Cardiac muscle cell (in vitro differentiated cells and primary cell): Measurements from ENCODE around the gene LRSAM1. TPM values are rescaled to one million over a fixed set of nuclear protein-coding genes. Genes with fewer than 3 reads are reported as not detected.

Source experiments
- DNase-seq, 2 donors: peaks; one replicate each; pipeline versions ENCODE4 v3.0.0 to v3.0.0-alpha.2; 2010 to 2017; ENCODE audit warnings: low read depth in 1 of 2, low spot score in 1 of 2
- H3K27ac ChIP-seq: fragments of 200-600 bp; sonication (generic); 2 replicates; pipeline ENCODE4 v1.5.1; 2016
- H3K27me3 ChIP-seq: fragments of 200-600 bp; sonication (generic); 2 replicates; pipeline ENCODE4 v1.6.0; 2016; ENCODE audit warnings: control low read depth
- H3K36me3 ChIP-seq: fragments of 200-600 bp; sonication (generic); 2 replicates; pipeline ENCODE4 v1.5.1; 2016; ENCODE audit warnings: control low read depth
- H3K4me1 ChIP-seq: fragments of 200-600 bp; sonication (generic); 2 replicates; pipeline ENCODE4 v1.8.1; 2017; ENCODE audit warnings: low read depth, mild to moderate bottlenecking, mixed run types
- H3K4me3 ChIP-seq: fragments of 200-600 bp; sonication (generic); 2 replicates; pipeline ENCODE4 v1.5.1; 2016; ENCODE audit warnings: mild to moderate bottlenecking
- H3K9me3 ChIP-seq: fragments of 200-600 bp; sonication (generic); 2 replicates; pipeline ENCODE4 v1.5.1; 2017; ENCODE audit warnings: low read depth, mild to moderate bottlenecking, control low read depth
- CTCF ChIP-seq: IDR thresholded peaks from 2 replicates; pipeline ENCODE4 v1.5.1; 2012; ENCODE audit warnings: low read depth, mild to moderate bottlenecking, low read length
- polyA plus RNA-seq: library from polyadenylated mRNA; unstranded; fragments of >200 nt; fragmentation: Nextera tagmentation; extraction: Ambion mirVana; gene quantifications from 2 replicates; pipeline ENCODE4 v1.2.1, GENCODE V29; 2016
- total RNA-seq: library from RNA; depleted of rRNA; stranded (reverse); fragments of >200 nt; gene quantifications from 2 replicates; pipeline ENCODE4 v1.2.3, GENCODE V29; 2016

Gene LRSAM1
- total and polyA plus RNA-seq, 2 experiments from 2014 or later: 39.4 to 39.7 TPM

GRCh38 chr9:127406799-127407491 is 44.4 kb upstream of the LRSAM1 start:
- Histone ChIP-seq H3K9me3 (no peaks in the 10 kb centered on the region), H3K4me3 (no peak overlapping the region), H3K36me3 (peaks cover 5% of the 10 kb centered on the region), H3K4me1 (peaks cover 14% of the 10 kb centered on the region), H3K27me3 (no peaks in the 10 kb centered on the region), H3K27ac (peak overlapping the region; percentile 74)
- peak in 1 of 2 donors; percentile 78 for DNase-seq
- TF ChIP-seq CTCF: no peak

GRCh38 chr9:127407492-127407843 is 43.8 kb upstream of the LRSAM1 start:
- Histone ChIP-seq H3K9me3 (no peaks in the 10 kb centered on the region), H3K27me3 (no peaks in the 10 kb centered on the region), H3K27ac (peak overlapping the region; percentile 74), H3K4me3 (no peak overlapping the region), H3K36me3 (peaks cover 5% of the 10 kb centered on the region), H3K4me1 (peaks cover 14% of the 10 kb centered on the region)
- peak in 1 of 2 donors; percentile 21 for DNase-seq
- no peak for TF ChIP-seq CTCF

- Histone ChIP-seq H3K27me3 (no peaks in the 10 kb centered on the region), H3K36me3 (no peaks in the 10 kb centered on the region), H3K4me3 (no peak overlapping the region), H3K4me1 (peaks cover 18% of the 10 kb centered on the region), H3K27ac (no peak overlapping the region), H3K9me3 (no peaks in the 10 kb centered on the region)
- DNase-seq: no peak
- no peak for TF ChIP-seq CTCF
Measured at GRCh38 chr9:127411122-127411521, 40.2 kb upstream of the LRSAM1 start.

DNA sequence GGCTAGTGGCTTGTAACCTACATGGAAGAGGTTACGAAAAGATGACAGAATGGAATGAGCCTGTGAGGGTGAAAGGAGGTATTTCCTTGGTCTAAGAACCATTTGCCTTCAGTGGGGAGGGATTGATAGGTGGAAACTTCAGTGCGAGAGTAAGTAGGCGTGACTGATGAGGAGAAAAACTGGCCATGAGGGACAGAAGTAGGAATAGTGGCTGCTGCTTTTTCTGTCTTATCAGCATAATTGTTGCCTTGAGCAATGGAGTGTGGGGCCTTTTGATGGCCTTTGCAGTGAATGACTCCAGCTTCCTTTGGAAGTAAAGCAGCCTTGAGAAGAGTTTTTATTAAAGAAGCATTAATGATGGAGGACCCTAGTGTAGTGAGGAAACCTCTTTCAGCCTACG is 36.2 kb upstream of the LRSAM1 start:
- Histone ChIP-seq H3K4me3 (no peak overlapping the region), H3K27me3 (no peaks in the 10 kb centered on the region), H3K9me3 (no peaks in the 10 kb centered on the region), H3K27ac (peak overlapping the region; percentile 12), H3K4me1 (peaks cover 15% of the 10 kb centered on the region), H3K36me3 (no peaks in the 10 kb centered on the region)
- no peak for TF ChIP-seq CTCF
- no peak for DNase-seq

- no peak overlapping the region for H3K27ac ChIP-seq
- no peaks in the 10 kb centered on the region for H3K36me3 ChIP-seq
- H3K4me1 ChIP-seq: peaks cover 15% of the 10 kb centered on the region
- no peak overlapping the region for H3K4me3 ChIP-seq
- no peak for DNase-seq
- no peak for TF ChIP-seq CTCF
- no peaks in the 10 kb centered on the region for H3K9me3 ChIP-seq
- no peaks in the 10 kb centered on the region for H3K27me3 ChIP-seq
Measured at GRCh38 chr9:127415657-127416056, 35.7 kb upstream of the LRSAM1 start.
